ENCODE results near the gene FAM111B.

FAM111B gene

DNA sequence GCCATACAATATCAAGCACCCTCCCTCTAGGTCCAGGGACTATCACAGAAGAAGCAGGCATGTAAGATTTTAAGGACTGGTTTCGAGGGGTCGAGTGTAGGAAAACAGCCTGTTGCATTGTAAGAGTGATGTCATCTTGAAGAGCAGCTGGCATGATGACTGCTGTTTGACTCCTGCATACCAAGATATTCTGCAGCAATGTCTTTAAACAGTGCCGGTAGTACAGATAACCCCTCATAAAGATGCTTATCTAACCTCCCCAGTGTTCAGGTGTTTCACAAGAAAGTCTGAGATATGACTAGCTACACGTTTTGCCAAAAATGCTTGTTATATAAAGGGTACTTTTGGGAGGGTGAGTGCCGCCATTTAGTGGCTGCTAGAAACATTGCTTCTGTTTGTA, 47.6 kb downstream of the FAM111B start:
- DNase-seq (ENCODE audit: low read depth, low spot score) = no peak

- DNase-seq (ENCODE audit: low read depth, low spot score) = no peak
These were observed 50.4 kb downstream of the FAM111B start for GRCh38 chr11:59157433-59157832.

DNA sequence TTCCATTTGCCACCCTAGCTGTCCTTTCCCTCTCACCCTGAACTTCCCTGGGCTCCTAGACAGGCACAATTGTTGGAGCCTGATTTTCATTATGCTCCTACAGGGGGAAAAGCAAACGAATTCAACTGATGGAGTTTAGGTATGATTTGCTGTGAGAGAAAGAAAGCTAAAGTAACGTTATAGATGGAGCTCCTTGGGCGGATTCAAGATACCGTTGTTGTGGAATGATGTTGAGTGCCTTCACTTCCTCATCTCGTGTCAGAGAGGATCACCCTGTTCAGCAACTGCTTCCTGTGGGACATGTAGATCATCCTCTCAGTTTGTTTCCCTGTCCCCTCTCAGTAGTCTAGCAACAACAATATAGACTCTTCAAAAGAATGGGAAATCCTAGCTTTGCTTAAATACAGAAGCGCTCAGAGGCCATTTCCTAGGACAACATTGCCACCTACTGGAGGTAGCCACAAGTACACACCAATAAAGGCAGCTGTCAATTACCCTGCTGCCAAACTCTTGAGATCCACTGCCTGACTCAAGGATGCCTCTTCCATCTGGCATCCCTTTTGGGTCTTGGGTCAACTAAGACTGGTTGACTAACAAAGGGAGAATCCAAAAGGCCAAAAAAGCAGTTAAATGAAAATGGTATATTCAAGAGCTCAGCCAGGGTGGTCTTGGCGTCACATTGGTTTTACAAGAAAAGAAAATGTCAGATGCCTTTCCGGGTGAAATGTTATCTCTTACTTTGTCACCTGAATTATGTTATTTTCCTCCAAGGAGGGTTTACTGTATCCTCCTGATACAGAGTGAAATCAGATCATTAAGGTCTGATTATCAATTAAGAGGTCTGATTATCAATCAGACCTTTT, 51.4 kb downstream of the FAM111B start:
- DNase-seq (ENCODE audit: low read depth, low spot score) = peak; percentile 69

GRCh38 chr11:59164028-59164427, 57.0 kb downstream of the FAM111B start:
- DNase-seq (ENCODE audit: low read depth, low spot score) = no peak

GRCh38 chr11:59171508-59172322, 64.7 kb downstream of the FAM111B start, which contains the start of gene DTX4:
Gene DTX4 (plus strand): TSS chr11:59172132. CDS start chr11:59172596, 464 bp downstream.
- DNase-seq (ENCODE audit: low read depth, low spot score) = peak; percentile 97

- peak; percentile 46 for DNase-seq (ENCODE audit: low read depth, low spot score)
These were observed 65.5 kb downstream of the FAM111B start for GRCh38 chr11:59172345-59173079.

GRCh38 chr11:59173080-59173963, 66.3 kb downstream of the FAM111B start:
- peak; percentile 80 for DNase-seq (ENCODE audit: low read depth, low spot score)

DNA sequence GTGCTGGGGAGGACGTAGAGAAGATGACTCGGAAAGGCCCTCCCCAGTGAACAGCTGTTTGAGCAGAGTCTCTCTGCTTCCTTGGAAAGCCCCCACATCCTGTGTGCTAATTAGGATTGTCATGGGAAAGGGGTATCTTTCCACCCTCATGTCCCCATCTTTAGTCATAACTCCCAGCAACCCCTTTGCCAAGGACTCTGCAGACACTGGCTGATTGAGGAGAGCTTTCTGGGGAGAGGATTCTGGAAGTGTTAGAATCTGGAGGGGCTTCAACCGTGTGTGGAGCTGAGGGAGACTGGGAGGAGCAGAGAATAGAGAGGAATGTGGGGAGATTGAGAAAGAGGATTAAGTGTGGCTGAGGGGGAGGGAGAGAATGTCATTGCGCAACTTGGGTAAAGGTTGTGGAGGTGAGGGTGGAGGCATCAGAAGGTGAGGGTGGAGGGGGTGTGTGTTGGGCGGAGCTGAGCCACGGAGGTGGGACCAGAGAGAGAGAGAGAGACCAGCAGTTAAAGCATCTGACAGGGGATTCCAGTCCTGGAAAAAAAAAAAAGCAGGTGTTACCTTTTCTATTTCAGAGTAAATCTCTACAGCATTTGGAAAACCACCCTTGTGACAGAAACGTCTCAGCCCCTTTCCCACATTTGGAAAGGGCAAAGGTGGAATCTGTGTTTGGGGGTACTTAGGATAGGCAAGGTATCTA, 67.1 kb downstream of the FAM111B start:
- DNase-seq (ENCODE audit: low read depth, low spot score) = peak; percentile 79

GRCh38 chr11:59174664-59175033, 67.6 kb downstream of the FAM111B start:
- DNase-seq (ENCODE audit: low read depth, low spot score) = peak; percentile 77

GRCh38 chr11:59175091-59175501, 68.1 kb downstream of the FAM111B start:
- peak; percentile 81 for DNase-seq (ENCODE audit: low read depth, low spot score)

- DNase-seq (ENCODE audit: low read depth, low spot score) = no peak
These were observed 69.3 kb downstream of the FAM111B start for GRCh38 chr11:59176330-59176729.

Data from ELF-1 (cell line).